Measurements from ENCODE around the gene MXI1. TPM values are rescaled to one million over a fixed set of nuclear protein-coding genes. Genes with fewer than 3 reads are reported as not detected.
A peak's percentile ranks its signal among the peaks of the same experiment; 100 is the strongest.

Gene MXI1
- total RNA-seq, 5 donors from 2014 or later (not counting 1 experiment from before 2014, with no cell fraction given): 40.2 to 54.1 (median 44.4) TPM

DNA sequence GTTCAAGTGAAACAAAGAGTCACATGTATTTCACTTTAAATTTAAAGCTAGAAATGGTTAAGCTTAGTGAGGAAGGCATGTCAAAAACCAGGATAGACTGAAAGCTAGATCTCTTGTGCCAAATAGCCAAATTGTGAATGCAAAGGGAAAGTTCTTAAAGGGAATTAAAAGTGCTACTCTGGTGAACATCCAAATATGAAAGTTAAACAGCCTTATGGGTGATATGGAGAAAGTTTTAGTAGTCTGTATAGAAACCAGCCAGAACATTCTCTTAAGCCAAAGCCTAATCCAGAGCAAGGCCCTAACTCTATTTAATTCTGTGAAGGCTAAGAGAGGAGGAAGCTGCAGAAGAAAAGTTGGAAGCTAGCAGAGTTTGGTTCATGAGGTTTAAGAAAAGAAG is 47.1 kb downstream of the MXI1 start:
- no peaks in the 10 kb centered on the region for H3K36me3 ChIP-seq (ENCODE audit: control insufficient read depth in 2 of 2, extremely low read depth in 1 of 2, insufficient read depth in 1 of 2, low read length in 1 of 2)
- H3K36me3 Mint-ChIP-seq: peaks cover 21% of the 10 kb centered on the region
- no peaks in the 10 kb centered on the region for H3K27me3 Mint-ChIP-seq
- peak overlapping the region in 1 of 2 donors; percentile 60 for H3K27ac Mint-ChIP-seq
- no peaks in the 10 kb centered on the region for H3K9me3 ChIP-seq
- POLR2A ChIA-PET: interaction anchor here in 1 of 2 donors (0.6 kb wide), 2 partner anchors 27 to 41 kb away, joined by 3 read pairs; no protein-coding TSS in a partner anchor
- ATAC-seq (replicated peaks in 1 of 4) (no peak), DNase-seq (no peak)
- H3K4me3 ChIP-seq (ENCODE audit: control insufficient read depth in 1 of 2, extremely low read depth in 1 of 2, low read length in 1 of 2): no peak overlapping the region
- peaks cover 25 to 39% (median 36%) of the 10 kb centered on the region in 3 donors for H3K4me1 Mint-ChIP-seq
- no peaks in the 10 kb centered on the region for H3K27me3 ChIP-seq (replicated peaks in 1 of 2; ENCODE audit: control insufficient read depth in 2 of 2, extremely low read depth in 1 of 2, insufficient read depth in 2 of 2, low read length in 1 of 2)
- CTCF ChIA-PET: interaction anchor here (0.6 to 2.0 kb wide), 4 partner anchors 9 to 116 kb away, joined by 4 to 7 read pairs (median 4); no protein-coding TSS in a partner anchor
- H3K4me3 Mint-ChIP-seq: peak overlapping the region in 2 of 3 donors; percentile 22 to 38
- no peaks in the 10 kb centered on the region for H3K4me1 ChIP-seq (ENCODE audit: control insufficient read depth in 1 of 2, extremely low read depth in 1 of 2, insufficient read depth in 2 of 2, low read length in 2 of 2)
- H3K9me3 Mint-ChIP-seq: peaks cover 4 to 5% (median 4%) of the 10 kb centered on the region in 3 donors
- no peak overlapping the region for H3K27ac ChIP-seq (ENCODE audit: low read length)

DNA sequence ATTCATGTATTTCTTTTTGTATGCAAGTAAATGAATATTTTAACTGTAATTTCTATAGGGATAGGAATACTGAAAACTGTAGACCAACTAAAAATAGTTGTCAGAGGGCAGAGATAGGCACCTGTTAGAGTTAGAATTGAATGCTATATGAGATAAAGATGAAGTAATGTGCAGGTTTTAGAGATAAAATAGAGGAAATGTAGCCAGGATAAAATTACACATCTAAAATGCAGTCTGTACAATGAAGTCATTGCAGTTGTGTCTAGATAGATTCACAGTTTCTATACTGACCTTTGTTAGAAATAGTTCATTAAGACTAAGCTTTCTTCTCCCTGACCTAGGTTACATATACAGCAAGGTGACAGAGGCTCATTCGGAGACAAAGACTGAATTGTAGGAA is 51.1 kb downstream of the MXI1 start:
- Mint-ChIP-seq H3K4me3 (no peak overlapping the region), H3K27me3 (no peaks in the 10 kb centered on the region), H3K4me1 (peaks cover 9 to 21% (median 14%) of the 10 kb centered on the region in 3 donors), H3K9me3 (peaks cover 4 to 5% (median 4%) of the 10 kb centered on the region in 3 donors), H3K27ac (no peak overlapping the region), H3K36me3 (peaks cover 41% of the 10 kb centered on the region)
- no peak overlapping the region for H3K27ac ChIP-seq (ENCODE audit: low read length)
- DNase-seq (no peak), ATAC-seq (replicated peaks in 1 of 4) (no peak)
- H3K4me1 ChIP-seq (ENCODE audit: control insufficient read depth in 1 of 2, extremely low read depth in 1 of 2, insufficient read depth in 2 of 2, low read length in 2 of 2): no peaks in the 10 kb centered on the region
- H3K4me3 ChIP-seq (ENCODE audit: control insufficient read depth in 1 of 2, extremely low read depth in 1 of 2, low read length in 1 of 2): no peak overlapping the region
- ChIA-PET POLR2A (interaction anchor here in 1 of 2 donors (0.5 kb wide), 1 partner anchor 113 kb away, joined by 3 read pairs; no protein-coding TSS in a partner anchor), CTCF (interaction anchor here in 1 of 2 donors (0.9 to 1.3 kb wide), 2 partner anchors 21 to 37 kb away, joined by 3 to 5 read pairs; no protein-coding TSS in a partner anchor)
- H3K36me3 ChIP-seq (ENCODE audit: control insufficient read depth in 2 of 2, extremely low read depth in 1 of 2, insufficient read depth in 1 of 2, low read length in 1 of 2): no peaks in the 10 kb centered on the region
- WGBS (ENCODE audit: insufficient coverage): no CpG with 5 or more reads among the region's 1 CpG
- no peaks in the 10 kb centered on the region for H3K9me3 ChIP-seq
- no peaks in the 10 kb centered on the region for H3K27me3 ChIP-seq (replicated peaks in 1 of 2; ENCODE audit: control insufficient read depth in 2 of 2, extremely low read depth in 1 of 2, insufficient read depth in 2 of 2, low read length in 1 of 2)

DNA sequence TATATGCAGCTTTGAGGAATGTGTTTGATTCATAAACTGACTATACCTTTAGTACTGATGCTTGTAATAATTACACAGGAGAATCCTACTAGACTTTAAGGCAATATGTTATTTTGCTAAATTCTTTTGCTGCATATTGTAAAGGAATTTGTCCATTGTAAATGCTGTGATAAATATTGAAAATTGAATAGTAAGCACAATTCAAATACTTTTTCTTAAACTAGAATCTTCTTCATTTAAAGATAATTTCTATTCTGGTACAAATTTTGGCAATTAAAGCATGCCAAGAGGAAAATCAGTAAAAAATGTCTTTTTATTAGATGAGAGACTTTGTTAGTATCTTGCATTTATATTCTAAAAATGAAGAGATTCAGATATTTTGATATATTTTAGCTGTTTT is 51.9 kb downstream of the MXI1 start:
- no peaks in the 10 kb centered on the region for H3K27me3 ChIP-seq (replicated peaks in 1 of 2; ENCODE audit: control insufficient read depth in 2 of 2, extremely low read depth in 1 of 2, insufficient read depth in 2 of 2, low read length in 1 of 2)
- ATAC-seq (replicated peaks in 1 of 4) (no peak), DNase-seq (no peak)
- H3K27ac ChIP-seq (ENCODE audit: low read length): no peak overlapping the region
- H3K4me3 ChIP-seq (ENCODE audit: control insufficient read depth in 1 of 2, extremely low read depth in 1 of 2, low read length in 1 of 2): no peak overlapping the region
- Mint-ChIP-seq H3K4me1 (peaks cover 4 to 13% (median 7%) of the 10 kb centered on the region in 3 donors), H3K36me3 (peaks cover 44% of the 10 kb centered on the region), H3K4me3 (no peak overlapping the region), H3K9me3 (peaks cover 4 to 5% (median 4%) of the 10 kb centered on the region in 3 donors), H3K27ac (no peak overlapping the region), H3K27me3 (no peaks in the 10 kb centered on the region)
- ChIA-PET POLR2A (no interaction called here), CTCF (interaction anchor here in 1 of 2 donors (0.9 to 1.3 kb wide), 3 partner anchors 14 to 38 kb away, joined by 3 to 5 read pairs (median 4); no protein-coding TSS in a partner anchor)
- no peaks in the 10 kb centered on the region for H3K4me1 ChIP-seq (ENCODE audit: control insufficient read depth in 1 of 2, extremely low read depth in 1 of 2, insufficient read depth in 2 of 2, low read length in 2 of 2)
- no peaks in the 10 kb centered on the region for H3K9me3 ChIP-seq
- H3K36me3 ChIP-seq (ENCODE audit: control insufficient read depth in 2 of 2, extremely low read depth in 1 of 2, insufficient read depth in 1 of 2, low read length in 1 of 2): no peaks in the 10 kb centered on the region

DNA sequence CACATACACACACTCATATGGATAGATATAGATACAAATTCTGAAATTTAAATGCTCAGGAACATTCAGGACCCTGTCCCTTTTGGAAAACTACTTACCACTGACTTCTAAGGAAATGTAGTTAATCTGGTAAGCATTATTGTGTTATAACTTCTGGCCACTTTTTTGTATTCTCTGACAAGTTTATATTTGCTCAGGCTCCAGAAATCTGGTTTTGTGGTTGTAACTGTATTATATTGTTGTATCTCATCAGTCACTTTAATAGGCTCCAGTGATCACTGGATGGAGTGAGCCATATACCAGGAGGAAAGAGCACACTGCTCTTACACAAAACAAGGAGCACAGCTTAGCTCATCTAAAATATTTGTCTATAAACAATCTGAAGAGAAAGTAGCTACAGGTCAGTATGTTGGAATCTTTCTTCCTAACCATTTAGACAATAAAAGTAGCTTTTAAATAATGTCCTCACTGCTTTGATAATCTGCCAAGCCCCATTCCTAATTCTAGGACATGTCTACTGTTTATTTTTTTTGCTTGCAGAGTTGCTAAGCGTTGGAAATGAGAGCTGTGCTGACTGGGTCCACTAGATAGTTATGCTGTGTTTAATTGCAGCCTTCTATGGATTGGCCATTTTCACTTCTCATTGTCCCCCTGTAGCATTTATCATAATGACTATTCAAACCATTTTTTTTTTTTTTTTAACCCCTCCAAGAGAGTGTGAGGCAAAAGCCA is 53.5 kb downstream of the MXI1 start:
- Histone ChIP-seq H3K27ac (ENCODE audit: low read length) (no peak overlapping the region), H3K9me3 (no peaks in the 10 kb centered on the region), H3K36me3 (ENCODE audit: control insufficient read depth in 2 of 2, extremely low read depth in 1 of 2, insufficient read depth in 1 of 2, low read length in 1 of 2) (no peaks in the 10 kb centered on the region), H3K4me3 (ENCODE audit: control insufficient read depth in 1 of 2, extremely low read depth in 1 of 2, low read length in 1 of 2) (no peak overlapping the region), H3K27me3 (replicated peaks in 1 of 2; ENCODE audit: control insufficient read depth in 2 of 2, extremely low read depth in 1 of 2, insufficient read depth in 2 of 2, low read length in 1 of 2) (no peaks in the 10 kb centered on the region), H3K4me1 (ENCODE audit: control insufficient read depth in 1 of 2, extremely low read depth in 1 of 2, insufficient read depth in 2 of 2, low read length in 2 of 2) (no peaks in the 10 kb centered on the region)
- Mint-ChIP-seq H3K36me3 (peaks cover 31% of the 10 kb centered on the region), H3K27ac (no peak overlapping the region), H3K4me1 (peaks cover 0 to 15% (median 2%) of the 10 kb centered on the region in 3 donors), H3K4me3 (no peak overlapping the region), H3K27me3 (no peaks in the 10 kb centered on the region), H3K9me3 (peaks cover 0 to under 1% (median under 1%) of the 10 kb centered on the region in 3 donors)
- CTCF ChIA-PET: interaction anchor here (0.6 to 1.3 kb wide), 5 partner anchors 12 to 485 kb away, joined by 3 to 5 read pairs (median 3); no protein-coding TSS in a partner anchor
- POLR2A ChIA-PET: interaction anchor here in 1 of 2 donors (0.6 kb wide), 3 partner anchors 14 to 661 kb away, joined by 3 to 4 read pairs (median 3); no protein-coding TSS in a partner anchor
- ATAC-seq (replicated peaks in 1 of 4): no peak
- no peak for DNase-seq
- WGBS (ENCODE audit: insufficient coverage): no CpG with 5 or more reads among the region's 1 CpG

DNA sequence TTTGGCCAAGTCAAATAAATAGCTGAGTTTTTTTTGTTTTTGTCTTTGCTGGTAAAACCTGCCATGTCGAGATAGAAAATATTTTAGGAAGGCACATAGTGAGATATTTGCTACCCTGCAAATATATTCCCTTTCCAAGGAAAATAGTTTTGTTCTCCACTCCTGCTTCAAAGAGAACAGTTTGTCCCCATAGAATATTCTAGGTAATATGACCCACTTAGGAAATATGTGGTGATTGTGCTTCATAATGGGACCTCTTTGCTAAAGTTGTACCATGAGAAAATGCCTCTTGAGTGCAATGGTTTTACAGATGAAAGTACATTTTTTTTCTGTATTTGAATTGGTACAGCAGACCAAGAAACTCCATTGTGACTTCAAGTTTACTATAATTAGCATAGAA is 55.8 kb downstream of the MXI1 start:
- Mint-ChIP-seq H3K27me3 (no peaks in the 10 kb centered on the region), H3K9me3 (no peaks in the 10 kb centered on the region), H3K4me3 (no peak overlapping the region), H3K36me3 (peaks cover 24% of the 10 kb centered on the region), H3K4me1 (peaks cover 13 to 28% (median 16%) of the 10 kb centered on the region in 3 donors), H3K27ac (no peak overlapping the region)
- H3K9me3 ChIP-seq: no peaks in the 10 kb centered on the region
- WGBS (ENCODE audit: insufficient coverage): no CpG with 5 or more reads among the region's 1 CpG
- ATAC-seq (replicated peaks in 1 of 4) (no peak), DNase-seq (no peak)
- CTCF ChIA-PET: interaction anchor here in 1 of 2 donors (1.0 to 1.9 kb wide), 4 partner anchors 9 to 125 kb away, joined by 3 to 6 read pairs (median 4); no protein-coding TSS in a partner anchor
- H3K36me3 ChIP-seq (ENCODE audit: control insufficient read depth in 2 of 2, extremely low read depth in 1 of 2, insufficient read depth in 1 of 2, low read length in 1 of 2): no peaks in the 10 kb centered on the region
- H3K4me1 ChIP-seq (ENCODE audit: control insufficient read depth in 1 of 2, extremely low read depth in 1 of 2, insufficient read depth in 2 of 2, low read length in 2 of 2): no peaks in the 10 kb centered on the region
- no peak overlapping the region for H3K27ac ChIP-seq (ENCODE audit: low read length)
- H3K4me3 ChIP-seq (ENCODE audit: control insufficient read depth in 1 of 2, extremely low read depth in 1 of 2, low read length in 1 of 2): no peak overlapping the region
- POLR2A ChIA-PET: interaction anchor here in 1 of 2 donors (0.6 kb wide), 1 partner anchor 194 kb away, joined by 4 read pairs; no protein-coding TSS in a partner anchor
- H3K27me3 ChIP-seq (replicated peaks in 1 of 2; ENCODE audit: control insufficient read depth in 2 of 2, extremely low read depth in 1 of 2, insufficient read depth in 2 of 2, low read length in 1 of 2): no peaks in the 10 kb centered on the region

DNA sequence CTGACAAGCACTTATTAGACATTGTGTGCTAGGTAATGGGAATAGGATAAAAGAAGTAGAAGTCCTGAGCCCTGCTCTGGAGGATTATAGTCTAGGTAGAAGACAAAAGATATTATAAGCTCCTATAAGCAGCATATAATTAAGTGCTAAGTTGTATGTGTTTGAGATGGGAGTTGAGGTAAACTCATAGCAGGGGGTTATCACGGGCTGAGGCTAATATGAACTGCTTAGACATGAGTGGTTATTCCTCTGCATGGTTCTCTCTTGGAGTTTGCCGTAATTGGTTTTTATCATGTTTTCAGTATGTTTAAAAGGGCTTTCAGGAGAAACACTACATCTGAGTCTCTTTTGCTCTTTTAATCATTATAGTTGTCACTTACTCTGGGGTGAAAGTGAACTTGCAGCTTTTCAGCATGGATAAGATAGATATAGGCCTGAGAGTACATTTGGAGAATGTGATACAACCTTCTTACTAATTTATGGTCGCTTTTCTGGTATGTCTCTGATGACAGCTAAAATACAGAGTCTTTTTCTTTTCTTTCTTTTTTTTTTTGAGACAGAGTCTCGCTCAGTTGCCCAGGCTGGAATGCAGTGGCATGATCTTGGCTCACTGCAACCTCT is 58.3 kb downstream of the MXI1 start:
- Histone ChIP-seq H3K4me3 (ENCODE audit: control insufficient read depth in 1 of 2, extremely low read depth in 1 of 2, low read length in 1 of 2) (no peak overlapping the region), H3K27ac (ENCODE audit: low read length) (no peak overlapping the region), H3K27me3 (replicated peaks in 1 of 2; ENCODE audit: control insufficient read depth in 2 of 2, extremely low read depth in 1 of 2, insufficient read depth in 2 of 2, low read length in 1 of 2) (no peaks in the 10 kb centered on the region), H3K36me3 (ENCODE audit: control insufficient read depth in 2 of 2, extremely low read depth in 1 of 2, insufficient read depth in 1 of 2, low read length in 1 of 2) (no peaks in the 10 kb centered on the region), H3K9me3 (no peaks in the 10 kb centered on the region), H3K4me1 (ENCODE audit: control insufficient read depth in 1 of 2, extremely low read depth in 1 of 2, insufficient read depth in 2 of 2, low read length in 2 of 2) (no peaks in the 10 kb centered on the region)
- no peaks in the 10 kb centered on the region for H3K27me3 Mint-ChIP-seq
- CTCF ChIA-PET: interaction anchor here (0.6 to 1.3 kb wide), 2 partner anchors 10 to 18 kb away, joined by 3 read pairs; no protein-coding TSS in a partner anchor
- no peak for DNase-seq
- H3K27ac Mint-ChIP-seq: no peak overlapping the region
- WGBS (ENCODE audit: insufficient coverage): 100% methylated on average over 2 of the region's 4 CpGs
- POLR2A ChIA-PET: interaction anchor here in 1 of 2 donors (0.6 kb wide), 1 partner anchor 128 kb away, joined by 3 read pairs; no protein-coding TSS in a partner anchor
- H3K36me3 Mint-ChIP-seq: peaks cover 24% of the 10 kb centered on the region
- peaks cover 33 to 41% (median 38%) of the 10 kb centered on the region in 3 donors for H3K4me1 Mint-ChIP-seq
- no peaks in the 10 kb centered on the region for H3K9me3 Mint-ChIP-seq
- H3K4me3 Mint-ChIP-seq: no peak overlapping the region
- no peak for ATAC-seq (replicated peaks in 1 of 4)
